Type B pancreatic cell (in vitro differentiated cells): ENCODE data around the gene UPK3BL1. TPM values are rescaled to one million over a fixed set of nuclear protein-coding genes. Genes with fewer than 3 reads are reported as not detected.
"Not testable (repeated sequence)": the region's sequence is repeated elsewhere in the genome, so short reads cannot be mapped to it uniquely, and the experiment has no call there.

Experiments used
- DNase-seq: peaks from one replicate; pipeline ENCODE4 v3.0.0; 2021; ENCODE audit warnings: mixed read lengths; ENCODE audit not compliant: unreplicated experiment; ENCODE audit errors: extremely low spot score
- H3K27ac Mint-ChIP-seq: 2 replicates; pipeline ENCODE4 v1.8.0; 2021; ENCODE audit warnings: mild to moderate bottlenecking, mixed read lengths
- H3K27me3 Mint-ChIP-seq: 2 replicates; pipeline ENCODE4 v1.8.0; 2021; ENCODE audit warnings: mixed read lengths
- H3K36me3 Mint-ChIP-seq: 2 replicates; pipeline ENCODE4 v1.8.0; 2021; ENCODE audit warnings: mixed read lengths
- H3K4me1 Mint-ChIP-seq: one replicate; pipeline ENCODE4 v1.8.0; 2021; ENCODE audit warnings: mixed read lengths; ENCODE audit not compliant: unreplicated experiment
- H3K4me3 Mint-ChIP-seq: 2 replicates; pipeline ENCODE4 v1.8.0; 2021; ENCODE audit warnings: mild to moderate bottlenecking, mixed read lengths
- H3K9me3 Mint-ChIP-seq: 2 replicates; pipeline ENCODE4 v1.8.0; 2021; ENCODE audit warnings: mixed read lengths
- total RNA-seq: library from RNA; stranded (reverse); gene quantifications from 2 replicates; pipeline ENCODE4 v1.2.1, GENCODE V29; 2021; ENCODE audit warnings: low replicate concordance

Gene UPK3BL1
- total RNA-seq, 1 donor from 2014 or later, result 53.3 TPM

GRCh38 chr7:102599699-102600098, 42.9 kb downstream of the UPK3BL1 start:
- not testable (repeated sequence) for H3K36me3 Mint-ChIP-seq, H3K4me3 Mint-ChIP-seq, H3K4me1 Mint-ChIP-seq, H3K27me3 Mint-ChIP-seq, H3K27ac Mint-ChIP-seq, H3K9me3 Mint-ChIP-seq, DNase-seq

GRCh38 chr7:102596036-102596435, 46.6 kb downstream of the UPK3BL1 start:
- H3K9me3 Mint-ChIP-seq, H3K36me3 Mint-ChIP-seq, H3K4me1 Mint-ChIP-seq, H3K27ac Mint-ChIP-seq, H3K27me3 Mint-ChIP-seq, H3K4me3 Mint-ChIP-seq, DNase-seq: not testable (repeated sequence)

GRCh38 chr7:102593637-102594334, 48.8 kb downstream of the UPK3BL1 start:
- H3K4me1 Mint-ChIP-seq, H3K27ac Mint-ChIP-seq, H3K9me3 Mint-ChIP-seq, DNase-seq, H3K4me3 Mint-ChIP-seq, H3K36me3 Mint-ChIP-seq, H3K27me3 Mint-ChIP-seq: not testable (repeated sequence)

GRCh38 chr7:102592477-102593019, 50.0 kb downstream of the UPK3BL1 start:
- not testable (repeated sequence) for H3K4me3 Mint-ChIP-seq, H3K27ac Mint-ChIP-seq, H3K9me3 Mint-ChIP-seq, H3K4me1 Mint-ChIP-seq, H3K36me3 Mint-ChIP-seq, H3K27me3 Mint-ChIP-seq
- DNase-seq, result peak; percentile 67

GRCh38 chr7:102589857-102590256, 52.7 kb downstream of the UPK3BL1 start:
- not testable (repeated sequence) for H3K27ac Mint-ChIP-seq, H3K4me1 Mint-ChIP-seq, H3K9me3 Mint-ChIP-seq, H3K36me3 Mint-ChIP-seq, DNase-seq, H3K27me3 Mint-ChIP-seq, H3K4me3 Mint-ChIP-seq

Other genes with a start within 250 kb of the UPK3BL1 start
- gene PRKRIP1, start 246.4 kb downstream of the UPK3BL1 start, total RNA-seq, result 28.2 and 34.0 TPM in 2 replicates
- gene ORAI2, start 209.2 kb downstream of the UPK3BL1 start, total RNA-seq, result 23.1 and 34.9 TPM in 2 replicates
- 11.2 and 13.3 TPM in 2 replicates for gene ALKBH4, start 177.9 kb downstream of the UPK3BL1 start, total RNA-seq
- 16.5 and 23.5 TPM in 2 replicates for gene LRWD1, start 177.8 kb downstream of the UPK3BL1 start, total RNA-seq
- 45.2 and 48.1 TPM in 2 replicates for gene POLR2J, start 163.9 kb downstream of the UPK3BL1 start, total RNA-seq
- gene RASA4B, start 125.0 kb downstream of the UPK3BL1 start, total RNA-seq, result 5.5 and 7.1 TPM in 2 replicates
- 19.5 and 19.8 TPM in 2 replicates for gene UPK3BL2, start 99.1 kb downstream of the UPK3BL1 start, total RNA-seq
- not detected in 2 replicates for gene SPDYE2, start 91.6 kb downstream of the UPK3BL1 start, total RNA-seq
- 13.2 and 24.0 TPM in 2 replicates for gene POLR2J3, start 70.2 kb downstream of the UPK3BL1 start, total RNA-seq
- 14.6 and 23.5 TPM in 2 replicates for gene RASA4, start 26.0 kb downstream of the UPK3BL1 start, total RNA-seq
- not detected in 2 replicates for gene SPDYE2B, start 7.5 kb upstream of the UPK3BL1 start, total RNA-seq
- 6.8 and 9.4 TPM in 2 replicates for gene POLR2J2, start 28.9 kb upstream of the UPK3BL1 start, total RNA-seq
- 8.6 and 8.7 TPM in 2 replicates for gene FAM185A, start 106.2 kb upstream of the UPK3BL1 start, total RNA-seq